ENCODE results near the gene TTC24. TPM values are rescaled to one million over a fixed set of nuclear protein-coding genes. Genes with fewer than 3 reads are reported as not detected.
"Not testable (repeated sequence)": the region's sequence is repeated elsewhere in the genome, so short reads cannot be mapped to it uniquely, and the experiment has no call there.

The TTC24 gene
- total and polyA plus RNA-seq, 4 donors: 0.12 to 0.31 (median 0.23) TPM; not detected in 1

- no peak overlapping the region for H3K4me3 ChIP-seq
- H3K9me3 ChIP-seq (ENCODE audit: control insufficient read depth in 4 of 4, insufficient read depth in 3 of 4, low read length in 3 of 4): no peaks in the 10 kb centered on the region
- H3K36me3 ChIP-seq (ENCODE audit: control insufficient read depth in 4 of 4, insufficient read depth in 4 of 4, low read length in 4 of 4): no peaks in the 10 kb centered on the region
- no peak for TF ChIP-seq CTCF (IDR thresholded peaks at IDR 0.05; ENCODE audit: control extremely low read depth, extremely low read depth)
- peaks cover 0 to 2% (median 0%) of the 10 kb centered on the region in 3 donors for H3K27me3 ChIP-seq (ENCODE audit: control insufficient read depth in 3 of 3, insufficient read depth in 3 of 3, low read length in 2 of 3)
- no peak overlapping the region for H3K27ac ChIP-seq (ENCODE audit: low read depth in 1 of 2, low read length in 1 of 2)
- WGBS, 2 donors: 71 to 79% methylated on average over 4 of the region's 4 CpGs
- DNase-seq: no peak
- peaks cover 0 to 4% (median 0%) of the 10 kb centered on the region in 5 donors for H3K4me1 ChIP-seq (ENCODE audit: control insufficient read depth in 5 of 5, insufficient read depth in 5 of 5, low read length in 5 of 5)
- H3K9ac ChIP-seq (ENCODE audit: insufficient read depth in 1 of 2, low read length in 2 of 2): no peak overlapping the region
- no peak for ATAC-seq (ENCODE audit: insufficient read depth, low FRiP score)
Measured at GRCh38 chr1:156586323-156586722, 6.8 kb downstream of the TTC24 start.

GRCh38 chr1:156586892-156587477, 7.5 kb downstream of the TTC24 start:
- TF ChIP-seq CTCF (IDR thresholded peaks at IDR 0.05; ENCODE audit: control extremely low read depth, extremely low read depth): no peak
- Histone ChIP-seq H3K36me3 (ENCODE audit: control insufficient read depth in 4 of 4, insufficient read depth in 4 of 4, low read length in 4 of 4) (no peaks in the 10 kb centered on the region), H3K4me3 (no peak overlapping the region), H3K27me3 (ENCODE audit: control insufficient read depth in 3 of 3, insufficient read depth in 3 of 3, low read length in 2 of 3) (peaks cover 0 to 2% (median 0%) of the 10 kb centered on the region in 3 donors), H3K4me1 (ENCODE audit: control insufficient read depth in 5 of 5, insufficient read depth in 5 of 5, low read length in 5 of 5) (peaks cover 0 to 5% (median under 1%) of the 10 kb centered on the region in 5 donors), H3K9ac (ENCODE audit: insufficient read depth in 1 of 2, low read length in 2 of 2) (no peak overlapping the region), H3K9me3 (ENCODE audit: control insufficient read depth in 4 of 4, insufficient read depth in 3 of 4, low read length in 3 of 4) (no peaks in the 10 kb centered on the region), H3K27ac (ENCODE audit: low read depth in 1 of 2, low read length in 1 of 2) (no peak overlapping the region)
- ATAC-seq (ENCODE audit: insufficient read depth, low FRiP score) (no peak), DNase-seq (no peak)
- 85% methylated on average over 3 of the region's 3 CpGs for WGBS, 2 donors

- H3K9ac ChIP-seq (ENCODE audit: insufficient read depth in 1 of 2, low read length in 2 of 2); H3K4me3 ChIP-seq; ATAC-seq (ENCODE audit: insufficient read depth, low FRiP score); H3K27me3 ChIP-seq (ENCODE audit: control insufficient read depth in 3 of 3, insufficient read depth in 3 of 3, low read length in 2 of 3); H3K36me3 ChIP-seq (ENCODE audit: control insufficient read depth in 4 of 4, insufficient read depth in 4 of 4, low read length in 4 of 4); DNase-seq; H3K9me3 ChIP-seq (ENCODE audit: control insufficient read depth in 4 of 4, insufficient read depth in 3 of 4, low read length in 3 of 4); H3K27ac ChIP-seq (ENCODE audit: low read depth in 1 of 2, low read length in 1 of 2): not testable (repeated sequence)
- peaks cover 0 to 12% (median 3%) of the 10 kb centered on the region in 5 donors for H3K4me1 ChIP-seq (ENCODE audit: control insufficient read depth in 5 of 5, insufficient read depth in 5 of 5, low read length in 5 of 5)
- 89 to 90% methylated on average over 8 of the region's 8 CpGs for WGBS, 2 donors
Measured at GRCh38 chr1:156587927-156588326, 8.4 kb downstream of the TTC24 start.

GRCh38 chr1:156589546-156589945, 10.0 kb downstream of the TTC24 start:
- no peak overlapping the region for H3K9ac ChIP-seq (ENCODE audit: insufficient read depth in 1 of 2, low read length in 2 of 2)
- DNase-seq: no peak
- no peak overlapping the region for H3K27ac ChIP-seq (ENCODE audit: low read depth in 1 of 2, low read length in 1 of 2)
- 47 to 56% methylated on average over 5 of the region's 5 CpGs for WGBS, 2 donors
- no peak for ATAC-seq (ENCODE audit: insufficient read depth, low FRiP score)
- no peak overlapping the region for H3K4me3 ChIP-seq
- H3K27me3 ChIP-seq (ENCODE audit: control insufficient read depth in 3 of 3, insufficient read depth in 3 of 3, low read length in 2 of 3): peaks cover 0 to 2% (median 0%) of the 10 kb centered on the region in 3 donors
- peaks cover 0 to 12% (median 3%) of the 10 kb centered on the region in 5 donors for H3K4me1 ChIP-seq (ENCODE audit: control insufficient read depth in 5 of 5, insufficient read depth in 5 of 5, low read length in 5 of 5)
- peaks cover 0 to 8% (median 3%) of the 10 kb centered on the region in 4 donors for H3K36me3 ChIP-seq (ENCODE audit: control insufficient read depth in 4 of 4, insufficient read depth in 4 of 4, low read length in 4 of 4)
- H3K9me3 ChIP-seq (ENCODE audit: control insufficient read depth in 4 of 4, insufficient read depth in 3 of 4, low read length in 3 of 4): no peaks in the 10 kb centered on the region
- no peak for TF ChIP-seq CTCF (IDR thresholded peaks at IDR 0.05; ENCODE audit: control extremely low read depth, extremely low read depth)
